GM23338 (cell line): ENCODE data around the gene DRD2. TPM values are rescaled to one million over a fixed set of nuclear protein-coding genes. Genes with fewer than 3 reads are reported as not detected.

Experiments used
- ATAC-seq: fragments of 200-7000 bp; cut with Tn5 transposase; 3 replicates; pipeline ENCODE4 v1.9.1; 2020
- DNase-seq: peaks from one replicate; pipeline ENCODE4 v3.0.0-alpha.2; 2015; ENCODE audit warnings: low spot score
- H2AFZ ChIP-seq: fragments of 200-600 bp; sonication (generic); 2 replicates; pipeline ENCODE4 v1.8.0; 2016; ENCODE audit warnings: antibody characterized with exemption, mild to moderate bottlenecking, moderate library complexity
- H3F3A ChIP-seq: fragments of 200-600 bp; sonication (generic); replicated peaks from 2 replicates; pipeline ENCODE4 v1.8.0; 2017; ENCODE audit warnings: antibody characterized with exemption, mixed run types, low read depth
- H3K27ac ChIP-seq: fragments of 200-600 bp; sonication (generic); 2 replicates; pipeline ENCODE4 v1.6.1; 2016; ENCODE audit warnings: low read depth
- H3K27me3 ChIP-seq: fragments of 200-600 bp; sonication (generic); 2 replicates; pipeline ENCODE4 v1.8.0; 2016; ENCODE audit warnings: mild to moderate bottlenecking, mixed run types, moderate library complexity; ENCODE audit not compliant: insufficient read depth
- H3K36me3 ChIP-seq: fragments of 200-600 bp; sonication (generic); 2 replicates; pipeline ENCODE4 v1.8.0; 2016; ENCODE audit warnings: mild to moderate bottlenecking; ENCODE audit not compliant: insufficient read depth
- H3K4me1 ChIP-seq: fragments of 200-600 bp; sonication (generic); 2 replicates; pipeline ENCODE4 v1.8.0; 2016; ENCODE audit warnings: mild to moderate bottlenecking, moderate library complexity; ENCODE audit not compliant: insufficient read depth
- H3K4me2 ChIP-seq: fragments of 200-600 bp; sonication (generic); 2 replicates; pipeline ENCODE4 v1.7.1; 2017; ENCODE audit warnings: mixed run types
- H3K4me3 ChIP-seq: fragments of 200-600 bp; sonication (generic); 2 replicates; pipeline ENCODE4 v1.6.1; 2016; ENCODE audit warnings: mixed run types
- H3K79me2 ChIP-seq: fragments of 200-600 bp; sonication (generic); replicated peaks from 2 replicates; pipeline ENCODE4 v1.8.0; 2017; ENCODE audit warnings: mild to moderate bottlenecking; ENCODE audit not compliant: insufficient read depth
- H3K9me2 ChIP-seq: fragments of 200-600 bp; sonication (generic); 2 replicates; pipeline ENCODE4 v1.8.0; 2017; ENCODE audit not compliant: insufficient read depth
- H4K20me1 ChIP-seq: fragments of 200-600 bp; sonication (generic); replicated peaks from 2 replicates; pipeline ENCODE4 v1.8.0; 2017; ENCODE audit warnings: mild to moderate bottlenecking; ENCODE audit not compliant: insufficient read depth
- H3K27ac Mint-ChIP-seq: 2 replicates; pipeline ENCODE4 v1.8.0; 2020; ENCODE audit warnings: inconsistent platforms, mild to moderate bottlenecking, moderate library complexity, mixed read lengths
- H3K27me3 Mint-ChIP-seq: 3 replicates; pipeline ENCODE4 v1.8.0; 2022; ENCODE audit warnings: low read depth, mild to moderate bottlenecking, moderate library complexity, mixed read lengths, inconsistent platforms; ENCODE audit not compliant: insufficient read depth, poor library complexity
- H3K36me3 Mint-ChIP-seq: 3 replicates; pipeline ENCODE4 v1.8.0; 2021; ENCODE audit warnings: low read depth, mild to moderate bottlenecking, inconsistent platforms, moderate library complexity, mixed read lengths
- H3K4me1 Mint-ChIP-seq: 3 replicates; pipeline ENCODE4 v1.8.0; 2020; ENCODE audit warnings: mild to moderate bottlenecking, inconsistent platforms, mixed read lengths
- H3K4me3 Mint-ChIP-seq: 3 replicates; pipeline ENCODE4 v1.8.0; 2021; ENCODE audit warnings: moderate library complexity, mild to moderate bottlenecking, inconsistent platforms, mixed read lengths
- H3K9me3 Mint-ChIP-seq: 3 replicates; pipeline ENCODE4 v1.8.0; 2020; ENCODE audit warnings: moderate library complexity, mild to moderate bottlenecking, inconsistent platforms, mixed read lengths
- CREB1 ChIP-seq: fragments of 250-450 bp; sonication (Bioruptor Pico); IDR thresholded peaks from 2 replicates; pipeline ENCODE4 v1.5.0; 2020; ENCODE audit warnings: low read depth, mild to moderate bottlenecking, moderate library complexity
- EZH2 ChIP-seq: fragments of 200-600 bp; sonication (generic); IDR thresholded peaks from one replicate; pipeline ENCODE4 v1.8.0; 2017; ENCODE audit warnings: antibody characterized with exemption, mild to moderate bottlenecking, low read depth; ENCODE audit not compliant: unreplicated experiment
- EZH2phosphoT487 ChIP-seq: fragments of 200-600 bp; sonication (generic); IDR thresholded peaks from one replicate; pipeline ENCODE4 v1.8.1; 2018; ENCODE audit warnings: antibody characterized with exemption; ENCODE audit not compliant: unreplicated experiment
- JUNB ChIP-seq: IDR thresholded peaks from one replicate; pipeline ENCODE4 v1.6.1; 2016; ENCODE audit warnings: antibody characterized with exemption; ENCODE audit not compliant: unreplicated experiment
- NANOG ChIP-seq: IDR thresholded peaks from 2 replicates; pipeline ENCODE4 v1.6.1; 2016; ENCODE audit warnings: antibody characterized with exemption, borderline replicate concordance
- POLR2AphosphoS5 ChIP-seq: IDR thresholded peaks from 2 replicates; pipeline ENCODE4 v1.6.1; 2016; ENCODE audit warnings: antibody characterized with exemption, low read depth
- STAT1 ChIP-seq: IDR thresholded peaks from one replicate; pipeline ENCODE4 v1.6.1; 2016; ENCODE audit warnings: antibody characterized with exemption; ENCODE audit not compliant: unreplicated experiment
- ZNF114 ChIP-seq: fragments of 250-450 bp; sonication (Bioruptor Pico); IDR thresholded peaks from 2 replicates; pipeline ENCODE4 v1.5.0; 2020; ENCODE audit warnings: mild to moderate bottlenecking, moderate library complexity
- ZNF331 ChIP-seq: fragments of 250-450 bp; sonication (Bioruptor Pico); IDR thresholded peaks from 2 replicates; pipeline ENCODE4 v1.5.0; 2020; ENCODE audit warnings: low read depth, mild to moderate bottlenecking, moderate library complexity
- polyA plus RNA-seq: library from polyadenylated mRNA; unstranded; fragments of >200 nt; fragmentation: Nextera tagmentation; extraction: Ambion mirVana; gene quantifications from 2 replicates; pipeline ENCODE4 v1.2.1, GENCODE V29; 2016
- total RNA-seq: library from RNA; depleted of rRNA; stranded (reverse); fragments of >200 nt; shearing (Covaris generic); gene quantifications from 2 replicates; pipeline ENCODE4 v1.2.3, GENCODE V29; 2014
- TF ChIP-seq, protein P1 (sequence below): IDR thresholded peaks from 2 replicates; pipeline ENCODE4 v1.6.1; 2016; ENCODE audit warnings: antibody characterized with exemption
- TF ChIP-seq, protein P2 (sequence below): IDR thresholded peaks from one replicate; pipeline ENCODE4 v1.6.1; 2018; ENCODE audit warnings: antibody characterized with exemption; ENCODE audit not compliant: unreplicated experiment
- TF ChIP-seq, protein P3 (sequence below): fragments of 250-450 bp; sonication (Bioruptor Pico); IDR thresholded peaks from 2 replicates; pipeline ENCODE4 v1.5.0; 2020; ENCODE audit warnings: mild to moderate bottlenecking, moderate library complexity
- TF ChIP-seq, protein P4 (sequence below), 2 experiments: fragments of 200-600 bp in 1 of 2; sonication (generic) in 1 of 2; conservative IDR thresholded peaks; 2 replicates each; pipeline versions ENCODE4 v1.5.1 to v1.6.1; 2016 to 2017; ENCODE audit warnings: antibody characterized with exemption in 2 of 2, low read depth in 2 of 2, mild to moderate bottlenecking in 2 of 2, moderate library complexity in 1 of 2

The DRD2 gene
- total and polyA plus RNA-seq, 2 experiments from 2014 or later, result 0.21 to 0.66 TPM

DNA sequence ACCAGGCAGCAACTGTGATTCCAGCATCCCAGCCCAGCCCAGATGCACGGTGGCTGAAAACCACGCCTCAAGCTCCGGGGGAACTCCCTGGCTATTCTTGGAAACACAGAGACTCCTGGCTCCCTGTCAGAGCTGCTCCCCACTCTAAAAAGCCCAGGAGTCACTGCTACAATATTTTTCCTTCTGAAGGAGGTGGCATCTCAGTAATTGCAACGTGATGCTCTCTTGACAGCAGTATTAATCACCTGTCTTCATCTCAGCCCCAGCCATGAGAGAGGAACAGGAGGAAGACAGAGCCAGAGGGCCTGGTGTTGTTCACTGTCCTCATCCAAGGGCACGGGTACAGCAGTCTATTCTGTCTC lies 26.9 kb downstream of the DRD2 start:
- Mint-ChIP-seq H3K27me3 (peaks cover 9% of the 10 kb centered on the region), H3K27ac (no peak overlapping the region), H3K4me3 (no peak overlapping the region), H3K36me3 (no peaks in the 10 kb centered on the region), H3K9me3 (no peaks in the 10 kb centered on the region), H3K4me1 (no peaks in the 10 kb centered on the region)
- H3F3A ChIP-seq, result no peaks in the 10 kb centered on the region
- H3K27ac ChIP-seq, result no peak overlapping the region
- no peaks in the 10 kb centered on the region for H3K9me2 ChIP-seq
- ATAC-seq (no peak), DNase-seq (no peak)
- H3K4me1 ChIP-seq, result no peaks in the 10 kb centered on the region
- no peaks in the 10 kb centered on the region for H3K79me2 ChIP-seq
- H3K4me3 ChIP-seq, result no peak overlapping the region
- no peak overlapping the region for H2AFZ ChIP-seq
- no peaks in the 10 kb centered on the region for H3K27me3 ChIP-seq
- H3K36me3 ChIP-seq, result no peaks in the 10 kb centered on the region
- no peak overlapping the region for H3K4me2 ChIP-seq
- TF ChIP-seq, protein P1, sequence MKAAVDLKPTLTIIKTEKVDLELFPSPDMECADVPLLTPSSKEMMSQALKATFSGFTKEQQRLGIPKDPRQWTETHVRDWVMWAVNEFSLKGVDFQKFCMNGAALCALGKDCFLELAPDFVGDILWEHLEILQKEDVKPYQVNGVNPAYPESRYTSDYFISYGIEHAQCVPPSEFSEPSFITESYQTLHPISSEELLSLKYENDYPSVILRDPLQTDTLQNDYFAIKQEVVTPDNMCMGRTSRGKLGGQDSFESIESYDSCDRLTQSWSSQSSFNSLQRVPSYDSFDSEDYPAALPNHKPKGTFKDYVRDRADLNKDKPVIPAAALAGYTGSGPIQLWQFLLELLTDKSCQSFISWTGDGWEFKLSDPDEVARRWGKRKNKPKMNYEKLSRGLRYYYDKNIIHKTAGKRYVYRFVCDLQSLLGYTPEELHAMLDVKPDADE, result no peak
- no peak for TF ChIP-seq EZH2phosphoT487
- TF ChIP-seq, protein P2, sequence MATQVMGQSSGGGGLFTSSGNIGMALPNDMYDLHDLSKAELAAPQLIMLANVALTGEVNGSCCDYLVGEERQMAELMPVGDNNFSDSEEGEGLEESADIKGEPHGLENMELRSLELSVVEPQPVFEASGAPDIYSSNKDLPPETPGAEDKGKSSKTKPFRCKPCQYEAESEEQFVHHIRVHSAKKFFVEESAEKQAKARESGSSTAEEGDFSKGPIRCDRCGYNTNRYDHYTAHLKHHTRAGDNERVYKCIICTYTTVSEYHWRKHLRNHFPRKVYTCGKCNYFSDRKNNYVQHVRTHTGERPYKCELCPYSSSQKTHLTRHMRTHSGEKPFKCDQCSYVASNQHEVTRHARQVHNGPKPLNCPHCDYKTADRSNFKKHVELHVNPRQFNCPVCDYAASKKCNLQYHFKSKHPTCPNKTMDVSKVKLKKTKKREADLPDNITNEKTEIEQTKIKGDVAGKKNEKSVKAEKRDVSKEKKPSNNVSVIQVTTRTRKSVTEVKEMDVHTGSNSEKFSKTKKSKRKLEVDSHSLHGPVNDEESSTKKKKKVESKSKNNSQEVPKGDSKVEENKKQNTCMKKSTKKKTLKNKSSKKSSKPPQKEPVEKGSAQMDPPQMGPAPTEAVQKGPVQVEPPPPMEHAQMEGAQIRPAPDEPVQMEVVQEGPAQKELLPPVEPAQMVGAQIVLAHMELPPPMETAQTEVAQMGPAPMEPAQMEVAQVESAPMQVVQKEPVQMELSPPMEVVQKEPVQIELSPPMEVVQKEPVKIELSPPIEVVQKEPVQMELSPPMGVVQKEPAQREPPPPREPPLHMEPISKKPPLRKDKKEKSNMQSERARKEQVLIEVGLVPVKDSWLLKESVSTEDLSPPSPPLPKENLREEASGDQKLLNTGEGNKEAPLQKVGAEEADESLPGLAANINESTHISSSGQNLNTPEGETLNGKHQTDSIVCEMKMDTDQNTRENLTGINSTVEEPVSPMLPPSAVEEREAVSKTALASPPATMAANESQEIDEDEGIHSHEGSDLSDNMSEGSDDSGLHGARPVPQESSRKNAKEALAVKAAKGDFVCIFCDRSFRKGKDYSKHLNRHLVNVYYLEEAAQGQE, result no peak
- TF ChIP-seq, protein P3, sequence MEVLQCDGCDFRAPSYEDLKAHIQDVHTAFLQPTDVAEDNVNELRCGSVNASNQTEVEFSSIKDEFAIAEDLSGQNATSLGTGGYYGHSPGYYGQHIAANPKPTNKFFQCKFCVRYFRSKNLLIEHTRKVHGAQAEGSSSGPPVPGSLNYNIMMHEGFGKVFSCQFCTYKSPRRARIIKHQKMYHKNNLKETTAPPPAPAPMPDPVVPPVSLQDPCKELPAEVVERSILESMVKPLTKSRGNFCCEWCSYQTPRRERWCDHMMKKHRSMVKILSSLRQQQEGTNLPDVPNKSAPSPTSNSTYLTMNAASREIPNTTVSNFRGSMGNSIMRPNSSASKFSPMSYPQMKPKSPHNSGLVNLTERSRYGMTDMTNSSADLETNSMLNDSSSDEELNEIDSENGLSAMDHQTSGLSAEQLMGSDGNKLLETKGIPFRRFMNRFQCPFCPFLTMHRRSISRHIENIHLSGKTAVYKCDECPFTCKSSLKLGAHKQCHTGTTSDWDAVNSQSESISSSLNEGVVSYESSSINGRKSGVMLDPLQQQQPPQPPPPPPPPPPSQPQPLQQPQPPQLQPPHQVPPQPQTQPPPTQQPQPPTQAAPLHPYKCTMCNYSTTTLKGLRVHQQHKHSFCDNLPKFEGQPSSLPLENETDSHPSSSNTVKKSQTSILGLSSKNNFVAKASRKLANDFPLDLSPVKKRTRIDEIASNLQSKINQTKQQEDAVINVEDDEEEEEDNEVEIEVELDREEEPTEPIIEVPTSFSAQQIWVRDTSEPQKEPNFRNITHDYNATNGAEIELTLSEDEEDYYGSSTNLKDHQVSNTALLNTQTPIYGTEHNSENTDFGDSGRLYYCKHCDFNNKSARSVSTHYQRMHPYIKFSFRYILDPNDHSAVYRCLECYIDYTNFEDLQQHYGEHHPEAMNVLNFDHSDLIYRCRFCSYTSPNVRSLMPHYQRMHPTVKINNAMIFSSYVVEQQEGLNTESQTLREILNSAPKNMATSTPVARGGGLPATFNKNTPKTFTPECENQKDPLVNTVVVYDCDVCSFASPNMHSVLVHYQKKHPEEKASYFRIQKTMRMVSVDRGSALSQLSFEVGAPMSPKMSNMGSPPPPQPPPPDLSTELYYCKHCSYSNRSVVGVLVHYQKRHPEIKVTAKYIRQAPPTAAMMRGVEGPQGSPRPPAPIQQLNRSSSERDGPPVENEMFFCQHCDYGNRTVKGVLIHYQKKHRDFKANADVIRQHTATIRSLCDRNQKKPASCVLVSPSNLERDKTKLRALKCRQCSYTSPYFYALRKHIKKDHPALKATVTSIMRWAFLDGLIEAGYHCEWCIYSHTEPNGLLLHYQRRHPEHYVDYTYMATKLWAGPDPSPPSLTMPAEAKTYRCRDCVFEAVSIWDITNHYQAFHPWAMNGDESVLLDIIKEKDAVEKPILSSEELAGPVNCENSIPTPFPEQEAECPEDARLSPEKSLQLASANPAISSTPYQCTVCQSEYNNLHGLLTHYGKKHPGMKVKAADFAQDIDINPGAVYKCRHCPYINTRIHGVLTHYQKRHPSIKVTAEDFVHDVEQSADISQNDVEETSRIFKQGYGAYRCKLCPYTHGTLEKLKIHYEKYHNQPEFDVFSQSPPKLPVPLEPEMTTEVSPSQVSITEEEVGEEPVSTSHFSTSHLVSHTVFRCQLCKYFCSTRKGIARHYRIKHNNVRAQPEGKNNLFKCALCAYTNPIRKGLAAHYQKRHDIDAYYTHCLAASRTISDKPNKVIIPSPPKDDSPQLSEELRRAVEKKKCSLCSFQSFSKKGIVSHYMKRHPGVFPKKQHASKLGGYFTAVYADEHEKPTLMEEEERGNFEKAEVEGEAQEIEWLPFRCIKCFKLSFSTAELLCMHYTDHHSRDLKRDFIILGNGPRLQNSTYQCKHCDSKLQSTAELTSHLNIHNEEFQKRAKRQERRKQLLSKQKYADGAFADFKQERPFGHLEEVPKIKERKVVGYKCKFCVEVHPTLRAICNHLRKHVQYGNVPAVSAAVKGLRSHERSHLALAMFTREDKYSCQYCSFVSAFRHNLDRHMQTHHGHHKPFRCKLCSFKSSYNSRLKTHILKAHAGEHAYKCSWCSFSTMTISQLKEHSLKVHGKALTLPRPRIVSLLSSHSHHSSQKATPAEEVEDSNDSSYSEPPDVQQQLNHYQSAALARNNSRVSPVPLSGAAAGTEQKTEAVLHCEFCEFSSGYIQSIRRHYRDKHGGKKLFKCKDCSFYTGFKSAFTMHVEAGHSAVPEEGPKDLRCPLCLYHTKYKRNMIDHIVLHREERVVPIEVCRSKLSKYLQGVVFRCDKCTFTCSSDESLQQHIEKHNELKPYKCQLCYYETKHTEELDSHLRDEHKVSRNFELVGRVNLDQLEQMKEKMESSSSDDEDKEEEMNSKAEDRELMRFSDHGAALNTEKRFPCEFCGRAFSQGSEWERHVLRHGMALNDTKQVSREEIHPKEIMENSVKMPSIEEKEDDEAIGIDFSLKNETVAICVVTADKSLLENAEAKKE, result no peak
- TF ChIP-seq NANOG, result no peak
- TF ChIP-seq, protein P4, sequence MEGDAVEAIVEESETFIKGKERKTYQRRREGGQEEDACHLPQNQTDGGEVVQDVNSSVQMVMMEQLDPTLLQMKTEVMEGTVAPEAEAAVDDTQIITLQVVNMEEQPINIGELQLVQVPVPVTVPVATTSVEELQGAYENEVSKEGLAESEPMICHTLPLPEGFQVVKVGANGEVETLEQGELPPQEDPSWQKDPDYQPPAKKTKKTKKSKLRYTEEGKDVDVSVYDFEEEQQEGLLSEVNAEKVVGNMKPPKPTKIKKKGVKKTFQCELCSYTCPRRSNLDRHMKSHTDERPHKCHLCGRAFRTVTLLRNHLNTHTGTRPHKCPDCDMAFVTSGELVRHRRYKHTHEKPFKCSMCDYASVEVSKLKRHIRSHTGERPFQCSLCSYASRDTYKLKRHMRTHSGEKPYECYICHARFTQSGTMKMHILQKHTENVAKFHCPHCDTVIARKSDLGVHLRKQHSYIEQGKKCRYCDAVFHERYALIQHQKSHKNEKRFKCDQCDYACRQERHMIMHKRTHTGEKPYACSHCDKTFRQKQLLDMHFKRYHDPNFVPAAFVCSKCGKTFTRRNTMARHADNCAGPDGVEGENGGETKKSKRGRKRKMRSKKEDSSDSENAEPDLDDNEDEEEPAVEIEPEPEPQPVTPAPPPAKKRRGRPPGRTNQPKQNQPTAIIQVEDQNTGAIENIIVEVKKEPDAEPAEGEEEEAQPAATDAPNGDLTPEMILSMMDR (conservative IDR thresholded peaks at IDR 0.05; ENCODE audit: low read depth in 2 of 2), result no peak
- no peak for TF ChIP-seq EZH2
- TF ChIP-seq JUNB, result no peak
- TF ChIP-seq ZNF114 (CRISPR knock-in tag), result no peak
- TF ChIP-seq ZNF331, result no peak
- no peak for TF ChIP-seq POLR2AphosphoS5
- TF ChIP-seq STAT1, result no peak
- no peak for TF ChIP-seq CREB1 (CRISPR knock-in tag)
- no peaks in the 10 kb centered on the region for H4K20me1 ChIP-seq
